Left lung (tissue), 10 donors: Measurements from ENCODE around the gene DDX11. TPM values are rescaled to one million over a fixed set of nuclear protein-coding genes. Genes with fewer than 3 reads are reported as not detected.
"Not testable (repeated sequence)": the region's sequence is repeated elsewhere in the genome, so short reads cannot be mapped to it uniquely, and the experiment has no call there.

Experiments used
- ATAC-seq: fragments of 200-7000 bp; cut with Tn5 transposase; one replicate; pipeline ENCODE4 v1.9.1; 2020; ENCODE audit warnings: moderate library complexity
- DNase-seq, 4 donors: peaks; one replicate each; pipeline ENCODE4 v3.0.0-alpha.2; 2013 to 2020
- H3K27ac ChIP-seq, 2 donors: fragments of 200-600 bp; sonication (generic) in 1 of 2; one replicate each; pipeline versions ENCODE4 v1.5.0 to v1.8.0; 2020 to 2021
- H3K27me3 ChIP-seq, 2 donors: fragments of 200-600 bp; sonication (generic) in 1 of 2; one replicate each; pipeline versions ENCODE4 v1.5.0 to v1.8.0; 2020 to 2021
- H3K36me3 ChIP-seq, 2 donors: fragments of 200-600 bp; sonication (generic) in 1 of 2; one replicate each; pipeline versions ENCODE4 v1.5.0 to v1.8.0; 2020 to 2021
- H3K4me1 ChIP-seq, 2 donors: fragments of 200-600 bp; one replicate each; pipeline ENCODE4 v1.8.0; 2021
- H3K4me3 ChIP-seq, 2 donors: fragments of 200-600 bp; sonication (generic) in 1 of 2; one replicate each; pipeline versions ENCODE4 v1.5.0 to v1.8.0; 2020 to 2021; ENCODE audit warnings: mild to moderate bottlenecking in 1 of 2
- H3K9me3 ChIP-seq, 2 donors: fragments of 200-600 bp; sonication (generic) in 1 of 2; one replicate each; pipeline versions ENCODE4 v1.5.0 to v1.8.0; 2020 to 2021
- CTCF ChIP-seq, 2 donors: fragments of 200-600 bp; sonication (generic) in 1 of 2; IDR thresholded peaks; one replicate each; pipeline versions ENCODE4 v1.5.0 to v1.8.0; 2021; ENCODE audit warnings: antibody characterized with exemption in 2 of 2
- intact Hi-C, 2 donors: fragments of 100-400 bp; cut with DNase I; formaldehyde crosslinking; loops; one replicate each; pipeline versions ENCODE4 v1.11.2 to v1.14.2; 2022
- polyA plus RNA-seq, 6 donors: library from polyadenylated mRNA; unstranded; fragments of 120-200 nt; gene quantifications; one replicate each; pipeline ENCODE4 v1.2.1, GENCODE V29; 2013; ENCODE audit not compliant: insufficient read length in 6 of 6
- total RNA-seq, 2 donors: library from RNA; stranded (reverse); fragmentation: NEBNext Ultra II Directional; extraction: Animal tissue kit (Norgen Biotek cat#: 25700); gene quantifications; one replicate each; pipeline ENCODE4 v1.2.1, GENCODE V29; 2021
- donor health status: DM: no; HTN: yes; CAD: no.
- donor health status: DM: no; HTN: no; CAD: no.

Gene DDX11
- total and polyA plus RNA-seq, 8 donors, result 42.0 to 109 (median 72.6) TPM

GRCh38 chr12:31080221-31080620, 6.6 kb downstream of the DDX11 start:
- intact Hi-C loops, H3K9me3 ChIP-seq, H3K27ac ChIP-seq, H3K4me3 ChIP-seq, H3K27me3 ChIP-seq, DNase-seq, ATAC-seq, H3K4me1 ChIP-seq: not testable (repeated sequence)
- peaks cover 0 to 15% of the 10 kb centered on the region in 2 donors for H3K36me3 ChIP-seq

GRCh38 chr12:31081274-31081673, 7.6 kb downstream of the DDX11 start:
- H3K27ac ChIP-seq, intact Hi-C loops, ATAC-seq, DNase-seq, H3K9me3 ChIP-seq, H3K4me3 ChIP-seq, H3K27me3 ChIP-seq, H3K4me1 ChIP-seq: not testable (repeated sequence)
- H3K36me3 ChIP-seq, result peaks cover 0 to 18% of the 10 kb centered on the region in 2 donors

GRCh38 chr12:31084241-31084640, 10.6 kb downstream of the DDX11 start:
- H3K4me3 ChIP-seq, H3K27me3 ChIP-seq, H3K4me1 ChIP-seq, H3K27ac ChIP-seq, ATAC-seq, intact Hi-C loops, H3K9me3 ChIP-seq: not testable (repeated sequence)
- peak in 1 of 4 donors; percentile 69 for DNase-seq
- peaks cover 0 to 36% of the 10 kb centered on the region in 2 donors for H3K36me3 ChIP-seq

GRCh38 chr12:31086032-31086431, 12.4 kb downstream of the DDX11 start:
- H3K27me3 ChIP-seq, ATAC-seq, H3K27ac ChIP-seq, intact Hi-C loops, H3K4me3 ChIP-seq, H3K9me3 ChIP-seq, H3K4me1 ChIP-seq, DNase-seq: not testable (repeated sequence)
- H3K36me3 ChIP-seq, result peaks cover 0 to 47% of the 10 kb centered on the region in 2 donors

GRCh38 chr12:31087486-31087885, 13.8 kb downstream of the DDX11 start:
- H3K27ac ChIP-seq, intact Hi-C loops, H3K4me1 ChIP-seq, H3K9me3 ChIP-seq, DNase-seq, H3K4me3 ChIP-seq, ATAC-seq, H3K27me3 ChIP-seq: not testable (repeated sequence)
- peaks cover 0 to 59% of the 10 kb centered on the region in 2 donors for H3K36me3 ChIP-seq

- ATAC-seq, DNase-seq, H3K27ac ChIP-seq, H3K27me3 ChIP-seq, intact Hi-C loops, H3K9me3 ChIP-seq, H3K4me3 ChIP-seq, H3K4me1 ChIP-seq: not testable (repeated sequence)
- H3K36me3 ChIP-seq, result peaks cover 0 to 61% of the 10 kb centered on the region in 2 donors
These were observed 14.3 kb downstream of the DDX11 start for GRCh38 chr12:31087956-31088355.

GRCh38 chr12:31089072-31089471, 15.4 kb downstream of the DDX11 start:
- no peak for TF ChIP-seq CTCF (IDR thresholded peaks at IDR 0.05)
- ATAC-seq, result no peak
- H3K4me3 ChIP-seq, result no peak overlapping the region

GRCh38 chr12:31091629-31092028, 18.0 kb downstream of the DDX11 start:
- H3K27me3 ChIP-seq, intact Hi-C loops, ATAC-seq, H3K4me1 ChIP-seq, H3K4me3 ChIP-seq, H3K27ac ChIP-seq, H3K9me3 ChIP-seq: not testable (repeated sequence)
- peak in 1 of 4 donors; percentile 72 for DNase-seq
- H3K36me3 ChIP-seq, result peaks cover 0 to 62% of the 10 kb centered on the region in 2 donors

More at GRCh38 chr12:31089072-31089471, 15.4 kb downstream of the DDX11 start:
- Histone ChIP-seq H3K27me3 (no peaks in the 10 kb centered on the region), H3K36me3 (peaks cover 0 to 57% of the 10 kb centered on the region in 2 donors), H3K4me1 (no peaks in the 10 kb centered on the region), H3K27ac (no peak overlapping the region), H3K9me3 (no peaks in the 10 kb centered on the region)
- peak in 1 of 4 donors; percentile 71 for DNase-seq
- intact Hi-C loops, result no loop called here

- peaks cover 0 to 66% of the 10 kb centered on the region in 2 donors for H3K36me3 ChIP-seq
- intact Hi-C loops, result not testable (repeated sequence)
These were observed 19.1 kb downstream of the DDX11 start for GRCh38 chr12:31092718-31093117.

GRCh38 chr12:31095080-31095860, 21.6 kb downstream of the DDX11 start:
- ATAC-seq, H3K4me1 ChIP-seq, intact Hi-C loops, H3K9me3 ChIP-seq, H3K27me3 ChIP-seq, H3K27ac ChIP-seq, H3K4me3 ChIP-seq: not testable (repeated sequence)
- H3K36me3 ChIP-seq, result peaks cover 0 to 52% of the 10 kb centered on the region in 2 donors
- peak in 1 of 4 donors; percentile 38 for DNase-seq

More at GRCh38 chr12:31092718-31093117, 19.1 kb downstream of the DDX11 start:
- DNase-seq, result peak in 1 of 4 donors; percentile 42
- not testable (repeated sequence) for H3K27me3 ChIP-seq, ATAC-seq, H3K27ac ChIP-seq, H3K4me3 ChIP-seq, H3K4me1 ChIP-seq, H3K9me3 ChIP-seq

GRCh38 chr12:31096251-31097065, 22.8 kb downstream of the DDX11 start:
- H3K4me1 ChIP-seq, H3K4me3 ChIP-seq, H3K27ac ChIP-seq, H3K9me3 ChIP-seq, intact Hi-C loops, H3K27me3 ChIP-seq, ATAC-seq: not testable (repeated sequence)
- H3K36me3 ChIP-seq, result peaks cover 0 to 54% of the 10 kb centered on the region in 2 donors
- peak in 1 of 4 donors; percentile 67 for DNase-seq

- H3K36me3 ChIP-seq, result peaks cover 0 to 54% of the 10 kb centered on the region in 2 donors
- H3K4me1 ChIP-seq, H3K27me3 ChIP-seq, H3K4me3 ChIP-seq, intact Hi-C loops, H3K27ac ChIP-seq, ATAC-seq, H3K9me3 ChIP-seq: not testable (repeated sequence)
- DNase-seq, result peak in 1 of 4 donors; percentile 50
These were observed 24.2 kb downstream of the DDX11 start for GRCh38 chr12:31097819-31098218.
